Measurements from ENCODE around the gene CRHR1.

The CRHR1 gene

GRCh38 chr17:45825792-45826191 lies 41.7 kb downstream of the CRHR1 start:
- Histone ChIP-seq H3K36me3 (ENCODE audit: control insufficient read depth in 2 of 2, insufficient read depth in 1 of 2, low read length in 2 of 2) (no peaks in the 10 kb centered on the region), H3K9me3 (ENCODE audit: control insufficient read depth, insufficient read depth, low read depth, low read length) (no peaks in the 10 kb centered on the region), H3K4me1 (ENCODE audit: control insufficient read depth, insufficient read depth, low read length) (no peaks in the 10 kb centered on the region), H3K4me3 (ENCODE audit: low read depth, low read length) (no peak overlapping the region), H3K27ac (ENCODE audit: extremely low read depth, low read depth, low read length) (no peak overlapping the region)
- CTCF ChIA-PET = interaction anchor here (1.2 to 8.4 kb wide), 2 partner anchors 177 to 185 kb away, joined by 5 to 99 read pairs; no protein-coding TSS in a partner anchor
- TF ChIP-seq ZNF114 (tag by site-specific recombination; IDR thresholded peaks at IDR 0.05) (no peak), BCL11A (tag by site-specific recombination; IDR thresholded peaks at IDR 0.05; ENCODE audit: low read depth) (no peak), KLF8 (tag by site-specific recombination; IDR thresholded peaks at IDR 0.05) (no peak), ZNF747 (tag by site-specific recombination; IDR thresholded peaks at IDR 0.05) (no peak), ZBTB49 (tag by site-specific recombination; IDR thresholded peaks at IDR 0.05; ENCODE audit: low read depth) (no peak), ZNF155 (tag by site-specific recombination; IDR thresholded peaks at IDR 0.05) (no peak), EGR2 (tag by site-specific recombination; IDR thresholded peaks at IDR 0.05; ENCODE audit: low read depth) (no peak), ZNF398 (tag by site-specific recombination; IDR thresholded peaks at IDR 0.05) (no peak), ZNF544 (tag by site-specific recombination; IDR thresholded peaks at IDR 0.05) (no peak)
- TF ChIP-seq, protein P1, sequence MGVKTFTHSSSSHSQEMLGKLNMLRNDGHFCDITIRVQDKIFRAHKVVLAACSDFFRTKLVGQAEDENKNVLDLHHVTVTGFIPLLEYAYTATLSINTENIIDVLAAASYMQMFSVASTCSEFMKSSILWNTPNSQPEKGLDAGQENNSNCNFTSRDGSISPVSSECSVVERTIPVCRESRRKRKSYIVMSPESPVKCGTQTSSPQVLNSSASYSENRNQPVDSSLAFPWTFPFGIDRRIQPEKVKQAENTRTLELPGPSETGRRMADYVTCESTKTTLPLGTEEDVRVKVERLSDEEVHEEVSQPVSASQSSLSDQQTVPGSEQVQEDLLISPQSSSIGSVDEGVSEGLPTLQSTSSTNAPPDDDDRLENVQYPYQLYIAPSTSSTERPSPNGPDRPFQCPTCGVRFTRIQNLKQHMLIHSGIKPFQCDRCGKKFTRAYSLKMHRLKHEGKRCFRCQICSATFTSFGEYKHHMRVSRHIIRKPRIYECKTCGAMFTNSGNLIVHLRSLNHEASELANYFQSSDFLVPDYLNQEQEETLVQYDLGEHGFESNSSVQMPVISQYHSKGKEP (tag by site-specific recombination; IDR thresholded peaks at IDR 0.05) = no peak
- TF ChIP-seq, protein P2, sequence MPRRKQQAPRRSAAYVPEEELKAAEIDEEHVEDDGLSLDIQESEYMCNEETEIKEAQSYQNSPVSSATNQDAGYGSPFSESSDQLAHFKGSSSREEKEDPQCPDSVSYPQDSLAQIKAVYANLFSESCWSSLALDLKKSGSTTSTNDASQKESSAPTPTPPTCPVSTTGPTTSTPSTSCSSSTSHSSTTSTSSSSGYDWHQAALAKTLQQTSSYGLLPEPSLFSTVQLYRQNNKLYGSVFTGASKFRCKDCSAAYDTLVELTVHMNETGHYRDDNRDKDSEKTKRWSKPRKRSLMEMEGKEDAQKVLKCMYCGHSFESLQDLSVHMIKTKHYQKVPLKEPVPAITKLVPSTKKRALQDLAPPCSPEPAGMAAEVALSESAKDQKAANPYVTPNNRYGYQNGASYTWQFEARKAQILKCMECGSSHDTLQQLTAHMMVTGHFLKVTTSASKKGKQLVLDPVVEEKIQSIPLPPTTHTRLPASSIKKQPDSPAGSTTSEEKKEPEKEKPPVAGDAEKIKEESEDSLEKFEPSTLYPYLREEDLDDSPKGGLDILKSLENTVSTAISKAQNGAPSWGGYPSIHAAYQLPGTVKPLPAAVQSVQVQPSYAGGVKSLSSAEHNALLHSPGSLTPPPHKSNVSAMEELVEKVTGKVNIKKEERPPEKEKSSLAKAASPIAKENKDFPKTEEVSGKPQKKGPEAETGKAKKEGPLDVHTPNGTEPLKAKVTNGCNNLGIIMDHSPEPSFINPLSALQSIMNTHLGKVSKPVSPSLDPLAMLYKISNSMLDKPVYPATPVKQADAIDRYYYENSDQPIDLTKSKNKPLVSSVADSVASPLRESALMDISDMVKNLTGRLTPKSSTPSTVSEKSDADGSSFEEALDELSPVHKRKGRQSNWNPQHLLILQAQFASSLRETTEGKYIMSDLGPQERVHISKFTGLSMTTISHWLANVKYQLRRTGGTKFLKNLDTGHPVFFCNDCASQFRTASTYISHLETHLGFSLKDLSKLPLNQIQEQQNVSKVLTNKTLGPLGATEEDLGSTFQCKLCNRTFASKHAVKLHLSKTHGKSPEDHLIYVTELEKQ (tag by site-specific recombination; IDR thresholded peaks at IDR 0.05; ENCODE audit: borderline replicate concordance) = no peak
- POLR2A ChIA-PET = no interaction called here

DNA sequence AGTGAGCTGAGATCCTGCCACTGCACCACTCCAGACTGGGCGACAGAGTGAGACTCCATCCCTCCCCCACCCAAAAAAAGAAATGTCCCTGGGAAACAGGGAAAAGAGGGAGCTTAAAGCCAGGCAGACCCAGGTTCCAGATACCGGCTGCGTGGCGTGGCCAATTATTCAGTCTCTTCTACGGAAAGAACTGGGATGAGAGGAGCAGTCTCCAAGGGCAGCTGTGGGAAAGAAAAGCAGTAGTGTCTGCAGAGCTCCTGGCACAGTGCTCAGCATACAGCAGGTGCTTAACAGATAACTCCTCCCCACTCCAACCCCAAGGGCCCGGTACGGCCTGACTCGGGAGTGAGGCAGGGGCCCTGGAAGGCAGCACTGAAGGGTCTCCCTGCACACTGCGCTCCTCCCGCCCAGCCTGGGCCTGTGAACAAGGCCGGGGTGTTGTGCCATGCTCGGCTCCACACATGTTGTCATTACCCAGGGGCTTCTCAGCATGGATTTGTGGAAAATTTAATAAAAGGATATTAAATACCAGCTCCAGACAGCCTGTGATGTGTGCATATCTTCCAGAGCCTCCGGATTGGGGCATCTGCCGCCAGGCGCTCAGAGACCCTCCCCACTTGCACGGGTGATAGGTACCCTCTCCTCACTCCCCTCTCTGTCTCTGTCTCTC lies 42.9 kb downstream of the CRHR1 start:
- POLR2A ChIA-PET = interaction anchor here (0.6 kb wide), 1 partner anchor 43 kb away, joined by 3 read pairs; the partner anchor contains the start of gene CRHR1
- Histone ChIP-seq H3K4me1 (ENCODE audit: control insufficient read depth, insufficient read depth, low read length) (no peaks in the 10 kb centered on the region), H3K4me3 (ENCODE audit: low read depth, low read length) (no peak overlapping the region), H3K9me3 (ENCODE audit: control insufficient read depth, insufficient read depth, low read depth, low read length) (no peaks in the 10 kb centered on the region), H3K36me3 (ENCODE audit: control insufficient read depth in 2 of 2, insufficient read depth in 1 of 2, low read length in 2 of 2) (no peaks in the 10 kb centered on the region), H3K27ac (ENCODE audit: extremely low read depth, low read depth, low read length) (no peak overlapping the region)
- CTCF ChIA-PET = interaction anchor here (0.6 to 8.4 kb wide), 6 partner anchors 9 to 186 kb away, joined by 3 to 99 read pairs (median 4); no protein-coding TSS in a partner anchor
- TF ChIP-seq ZNF701 (tag by site-specific recombination; IDR thresholded peaks at IDR 0.05) (no peak), ZBTB7A (tag by site-specific recombination; IDR thresholded peaks at IDR 0.05; ENCODE audit: low read depth) (no peak), KLF10 (tag by site-specific recombination; IDR thresholded peaks at IDR 0.05) (no peak), ZNF132 (tag by site-specific recombination; IDR thresholded peaks at IDR 0.05; ENCODE audit: borderline replicate concordance) (no peak), ZNF423 (tag by site-specific recombination; IDR thresholded peaks at IDR 0.05) (no peak), KLF9 (tag by site-specific recombination; IDR thresholded peaks at IDR 0.05; ENCODE audit: low read depth) (no peak), ZNF37A (tag by site-specific recombination; IDR thresholded peaks at IDR 0.05) (no peak), ZNF302 (tag by site-specific recombination; IDR thresholded peaks at IDR 0.05; ENCODE audit: low read depth) (no peak), KLF7 (tag by site-specific recombination; IDR thresholded peaks at IDR 0.05; ENCODE audit: borderline replicate concordance) (no peak), BCL11A (tag by site-specific recombination; IDR thresholded peaks at IDR 0.05; ENCODE audit: low read depth) (no peak)
- TF ChIP-seq, protein P3, sequence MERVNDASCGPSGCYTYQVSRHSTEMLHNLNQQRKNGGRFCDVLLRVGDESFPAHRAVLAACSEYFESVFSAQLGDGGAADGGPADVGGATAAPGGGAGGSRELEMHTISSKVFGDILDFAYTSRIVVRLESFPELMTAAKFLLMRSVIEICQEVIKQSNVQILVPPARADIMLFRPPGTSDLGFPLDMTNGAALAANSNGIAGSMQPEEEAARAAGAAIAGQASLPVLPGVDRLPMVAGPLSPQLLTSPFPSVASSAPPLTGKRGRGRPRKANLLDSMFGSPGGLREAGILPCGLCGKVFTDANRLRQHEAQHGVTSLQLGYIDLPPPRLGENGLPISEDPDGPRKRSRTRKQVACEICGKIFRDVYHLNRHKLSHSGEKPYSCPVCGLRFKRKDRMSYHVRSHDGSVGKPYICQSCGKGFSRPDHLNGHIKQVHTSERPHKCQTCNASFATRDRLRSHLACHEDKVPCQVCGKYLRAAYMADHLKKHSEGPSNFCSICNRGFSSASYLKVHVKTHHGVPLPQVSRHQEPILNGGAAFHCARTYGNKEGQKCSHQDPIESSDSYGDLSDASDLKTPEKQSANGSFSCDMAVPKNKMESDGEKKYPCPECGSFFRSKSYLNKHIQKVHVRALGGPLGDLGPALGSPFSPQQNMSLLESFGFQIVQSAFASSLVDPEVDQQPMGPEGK (tag by site-specific recombination; IDR thresholded peaks at IDR 0.05) = no peak
